K562 (cell line): ENCODE data around the gene CFL1. TPM values are rescaled to one million over a fixed set of nuclear protein-coding genes. Genes with fewer than 3 reads are reported as not detected.

Source experiments
- ARID2 ChIP-seq: fragments of 450-650 bp; IDR thresholded peaks from 2 replicates; pipeline ENCODE4 v1.6.1; 2017; ENCODE audit warnings: antibody characterized with exemption, mild to moderate bottlenecking
- CGGBP1 ChIP-seq: fragments of 250-450 bp; sonication (Bioruptor Pico); IDR thresholded peaks from 2 replicates; pipeline ENCODE4 v1.9.0; 2021; ENCODE audit warnings: mild to moderate bottlenecking
- CXXC5 ChIP-seq: fragments of 250-450 bp; sonication (Bioruptor Pico); IDR thresholded peaks from 2 replicates; pipeline ENCODE4 v1.8.0; 2022; ENCODE audit warnings: inconsistent platforms, mild to moderate bottlenecking, moderate library complexity
- FOXA1 ChIP-seq: fragments of 450-650 bp; IDR thresholded peaks from 2 replicates; pipeline ENCODE4 v1.6.1; 2016; ENCODE audit warnings: mild to moderate bottlenecking, borderline replicate concordance
- NFXL1 ChIP-seq: fragments of 450-650 bp; formaldehyde crosslinking; IDR thresholded peaks from 2 replicates; pipeline ENCODE4 v1.4.0; 2021; ENCODE audit warnings: mild to moderate bottlenecking
- RB1 ChIP-seq: fragments of 450-650 bp; IDR thresholded peaks from 2 replicates; pipeline ENCODE4 v1.6.1; 2017; ENCODE audit warnings: low read depth, mild to moderate bottlenecking
- REST ChIP-seq, 2 experiments: fragments of 450-650 bp; formaldehyde crosslinking in 1 of 2; IDR thresholded peaks; 2 replicates each; pipeline versions ENCODE4 v1.4.0 to v1.6.1; 2014 to 2020; ENCODE audit warnings: mild to moderate bottlenecking in 2 of 2, borderline replicate concordance in 1 of 2, low read depth in 1 of 2
- RFX1 ChIP-seq: fragments of 450-650 bp; IDR thresholded peaks from 2 replicates; pipeline ENCODE4 v1.6.1; 2016; ENCODE audit warnings: mild to moderate bottlenecking, moderate library complexity
- RFX7 ChIP-seq: fragments of 250-450 bp; sonication (Bioruptor Pico); IDR thresholded peaks from 2 replicates; pipeline ENCODE4 v1.5.1; 2021; ENCODE audit warnings: mild to moderate bottlenecking
- RNF2 ChIP-seq: sonication (generic); IDR thresholded peaks from 2 replicates; pipeline ENCODE4 v1.6.1; 2016
- SMAD1 ChIP-seq: fragments of 150-350 bp; IDR thresholded peaks from 2 replicates; pipeline ENCODE4 v1.6.1; 2014; ENCODE audit warnings: low read length, low read depth; ENCODE audit not compliant: partially characterized antibody
- THAP12 ChIP-seq: fragments of 250-450 bp; sonication (Bioruptor Pico); IDR thresholded peaks from 2 replicates; pipeline ENCODE4 v1.9.0; 2021; ENCODE audit warnings: mild to moderate bottlenecking, inconsistent platforms
- TSC22D4 ChIP-seq: fragments of 450-650 bp; IDR thresholded peaks from 2 replicates; pipeline ENCODE4 v1.6.1; 2016; ENCODE audit warnings: missing genetic modification characterization, missing biosample characterization, control low read depth
- ZBTB26 ChIP-seq: fragments of 450-650 bp; formaldehyde crosslinking; IDR thresholded peaks from 2 replicates; pipeline ENCODE4 v1.4.0; 2022; ENCODE audit warnings: missing genetic modification characterization
- ZEB2 ChIP-seq: fragments of 450-650 bp; IDR thresholded peaks from 2 replicates; pipeline ENCODE4 v1.6.1; 2016
- ZNF143 ChIP-seq: sonication (generic); formaldehyde crosslinking; IDR thresholded peaks from 2 replicates; pipeline ENCODE4 v1.9.0; 2022; ENCODE audit warnings: mild to moderate bottlenecking, missing genetic modification reagents
- ZNF184 ChIP-seq: sonication (generic); formaldehyde crosslinking; IDR thresholded peaks from 2 replicates; pipeline ENCODE4 v1.5.0; 2020; ENCODE audit warnings: missing genetic modification reagents
- ZNF717 ChIP-seq: fragments of 250-450 bp; sonication (Bioruptor Pico); IDR thresholded peaks from 2 replicates; pipeline ENCODE4 v1.5.0; 2021
- polyA plus RNA-seq, 8 experiments: library from polyadenylated mRNA; depleted of rRNA in 4 of 8; stranded (reverse) in 5 of 8; unstranded in 3 of 8; fragments of >200 nt; fragmentation: Nextera tagmentation in 2 of 8; fragmentation: Illumina TruSeq in 1 of 8; extraction: Ambion mirVana in 2 of 8; extraction: Trizol in 1 of 8; gene quantifications; 2 replicates each; pipeline versions ENCODE4 v1.2.1 to v1.2.3, GENCODE V29; 2011 to 2014; ENCODE audit warnings: inconsistent platforms in 1 of 8, missing spikeins in 1 of 8
- total RNA-seq, 7 experiments: library from RNA; depleted of rRNA in 6 of 7; stranded (reverse); fragments of >200 nt in 6 of 7; fragmentation: Illumina TruSeq in 2 of 7; extraction: Trizol in 2 of 7; gene quantifications; 2 replicates each; pipeline versions ENCODE4 v1.2.1 to v1.2.3, GENCODE V29; 2011 to 2021; ENCODE audit warnings: low replicate concordance in 1 of 7

CFL1 gene
- total and polyA plus RNA-seq, 9 of the 15 experiments (the other 6 are each of a cell fraction or from before 2014, with no cell fraction given) = 105 to 1,101 (median 859) TPM

- peak; percentile 69; the same call in 1 of the 2 replicates for TF ChIP-seq THAP12 (CRISPR knock-in tag)
- TF ChIP-seq ARID2 = no peak
- TF ChIP-seq CGGBP1 = no peak
- no peak for TF ChIP-seq FOXA1
- TF ChIP-seq SMAD1 = peak; percentile 15
- no peak for TF ChIP-seq RB1
- TF ChIP-seq RNF2 = no peak
- TF ChIP-seq RFX7 = no peak
- TF ChIP-seq ZNF717 (CRISPR knock-in tag) = no peak
- peak; percentile 60 for TF ChIP-seq ZNF143 (CRISPR knock-in tag)
- TF ChIP-seq NFXL1 (CRISPR knock-in tag) = no peak
- TF ChIP-seq REST (IDR thresholded peaks at IDR 0.05; ENCODE audit: borderline replicate concordance) = peak; percentile 47; the same call in 1 of the 2 replicates
- TF ChIP-seq REST (CRISPR knock-in tag; IDR thresholded peaks at IDR 0.05; ENCODE audit: low read depth) = no peak
- no peak for TF ChIP-seq RFX1
- no peak for TF ChIP-seq ZEB2
- no peak for TF ChIP-seq ZNF184 (CRISPR knock-in tag)
- TF ChIP-seq CXXC5 = no peak; the same call in 1 of the 2 replicates
- TF ChIP-seq ZBTB26 = no peak
- no peak for TF ChIP-seq TSC22D4 (tag)
Observed at GRCh38 chr11:65856689-65857499, 1.1 kb downstream of the CFL1 start (continued).
